Activated B cell treated with CpG ODN at 0.5 μM for 24 hours (primary cell): ENCODE data around the gene OAS2. TPM values are rescaled to one million over a fixed set of nuclear protein-coding genes. Genes with fewer than 3 reads are reported as not detected.

Source experiments
- ATAC-seq: fragments of 200-7000 bp; cut with Tn5 transposase; one replicate; pipeline ENCODE4 v1.10.0; 2021; ENCODE audit warnings: low read depth, mild to moderate bottlenecking, moderate library complexity
- CTCF ChIA-PET: fragments of 350-600 bp; sonication (Branson Sonifier 250); formaldehyde crosslinking; loops from one replicate; lab custom pipeline; 2021; ENCODE audit warnings: antibody characterized with exemption; lab: Charles Lee
- POLR2A ChIA-PET: fragments of 350-600 bp; sonication (Branson Sonifier 250); formaldehyde crosslinking; loops from one replicate; lab custom pipeline; 2021; ENCODE audit warnings: antibody characterized with exemption; lab: Charles Lee
- DNase-seq: peaks from one replicate; pipeline ENCODE4 v3.0.0; 2022
- H3K27ac Mint-ChIP-seq: one replicate; pipeline ENCODE4 v1.8.0; 2020; ENCODE audit warnings: mixed read lengths
- H3K27me3 Mint-ChIP-seq: one replicate; pipeline ENCODE4 v1.8.0; 2021; ENCODE audit warnings: mixed read lengths
- H3K36me3 Mint-ChIP-seq: one replicate; pipeline ENCODE4 v1.8.0; 2021; ENCODE audit warnings: low read depth, mixed read lengths
- H3K4me1 Mint-ChIP-seq: one replicate; pipeline ENCODE4 v1.8.0; 2021; ENCODE audit warnings: mixed read lengths
- H3K4me3 Mint-ChIP-seq: one replicate; pipeline ENCODE4 v1.8.0; 2020; ENCODE audit warnings: mild to moderate bottlenecking, mixed read lengths
- H3K9me3 Mint-ChIP-seq: one replicate; pipeline ENCODE4 v1.8.0; 2020; ENCODE audit warnings: mixed read lengths
- CTCF ChIP-seq: fragments of 200-600 bp; IDR thresholded peaks from one replicate; pipeline ENCODE4 v1.8.0; 2022; ENCODE audit warnings: antibody characterized with exemption, mild to moderate bottlenecking
- intact Hi-C: fragments of 100-400 bp; cut with micrococcal nuclease; formaldehyde crosslinking; loops from one replicate; pipeline ENCODE4 v1.15.1; 2024
- total RNA-seq: library from RNA; stranded (reverse); gene quantifications from 2 replicates; pipeline ENCODE4 v1.2.3, GENCODE V29; 2022

The OAS2 gene
- total RNA-seq = 46.0 and 51.9 TPM in 2 replicates

GRCh38 chr12:112978163-112979040 lies at the start of gene OAS2:
OAS2 (plus strand) TSS chr12:112978519; CDS start chr12:112978609, 90 bp downstream.
- peak; percentile 51 for DNase-seq
- ATAC-seq = peak; percentile 92
- peaks cover 23% of the 10 kb centered on the region for H3K36me3 Mint-ChIP-seq
- H3K9me3 Mint-ChIP-seq = peaks cover 7% of the 10 kb centered on the region
- no peak for TF ChIP-seq CTCF
- H3K4me3 Mint-ChIP-seq = peak within 1 kb of the TSS; percentile 96
- intact Hi-C loops = loop anchor here (1.0 kb wide), 5 partner anchors 10 to 380 kb away; partner anchors contain the start of gene PLBD2
- peaks cover 55% of the 10 kb centered on the region for H3K4me1 Mint-ChIP-seq
- CTCF ChIA-PET = interaction anchor here (0.9 to 4.2 kb wide), 8 partner anchors 10 to 196 kb away, joined by 3 to 31 read pairs (median 4); partner anchors contain the start of gene OAS1
- no peaks in the 10 kb centered on the region for H3K27me3 Mint-ChIP-seq
- H3K27ac Mint-ChIP-seq = peak within 1 kb of the TSS; percentile 98
- POLR2A ChIA-PET = interaction anchor here (0.6 to 3.5 kb wide), 25 partner anchors 10 to 1293 kb away, joined by 3 to 48 read pairs (median 4); partner anchors contain the start of genes ACAD10, BRAP, DDX54 and OAS1

GRCh38 chr12:112928978-112929377 lies 49.3 kb upstream of the OAS2 start:
- Mint-ChIP-seq H3K27ac (no peak overlapping the region), H3K36me3 (peaks cover 7% of the 10 kb centered on the region), H3K4me1 (peaks cover 38% of the 10 kb centered on the region), H3K27me3 (no peaks in the 10 kb centered on the region), H3K4me3 (no peak overlapping the region), H3K9me3 (no peaks in the 10 kb centered on the region)
- ATAC-seq = no peak
- ChIA-PET CTCF (interaction anchor here (1.1 kb wide), 1 partner anchor 64 kb away, joined by 4 read pairs; no protein-coding TSS in a partner anchor), POLR2A (no interaction called here)
- DNase-seq = no peak
- TF ChIP-seq CTCF = no peak
- intact Hi-C loops = no loop called here

- H3K4me3 Mint-ChIP-seq = no peak overlapping the region
- H3K27me3 Mint-ChIP-seq = no peaks in the 10 kb centered on the region
- H3K9me3 Mint-ChIP-seq = no peaks in the 10 kb centered on the region
- DNase-seq = no peak
- ChIA-PET POLR2A (no interaction called here), CTCF (interaction anchor here (1.1 kb wide), 1 partner anchor 63 kb away, joined by 4 read pairs; no protein-coding TSS in a partner anchor)
- ATAC-seq = no peak
- no peak for TF ChIP-seq CTCF
- H3K4me1 Mint-ChIP-seq = peaks cover 31% of the 10 kb centered on the region
- intact Hi-C loops = no loop called here
- peaks cover 6% of the 10 kb centered on the region for H3K36me3 Mint-ChIP-seq
- H3K27ac Mint-ChIP-seq = no peak overlapping the region
Observed at GRCh38 chr12:112929715-112930114, 48.6 kb upstream of the OAS2 start.

GRCh38 chr12:112930350-112930749 lies 48.0 kb upstream of the OAS2 start:
- POLR2A ChIA-PET = no interaction called here
- H3K4me1 Mint-ChIP-seq = peaks cover 24% of the 10 kb centered on the region
- peaks cover 6% of the 10 kb centered on the region for H3K36me3 Mint-ChIP-seq
- H3K27ac Mint-ChIP-seq = no peak overlapping the region
- no peak overlapping the region for H3K4me3 Mint-ChIP-seq
- H3K9me3 Mint-ChIP-seq = no peaks in the 10 kb centered on the region
- ATAC-seq = no peak
- DNase-seq = no peak
- intact Hi-C loops = no loop called here
- TF ChIP-seq CTCF = no peak
- no peaks in the 10 kb centered on the region for H3K27me3 Mint-ChIP-seq
- CTCF ChIA-PET = no interaction called here

- Mint-ChIP-seq H3K4me3 (no peak overlapping the region), H3K36me3 (peaks cover 4% of the 10 kb centered on the region), H3K27me3 (no peaks in the 10 kb centered on the region), H3K27ac (no peak overlapping the region), H3K9me3 (no peaks in the 10 kb centered on the region), H3K4me1 (peaks cover 7% of the 10 kb centered on the region)
- ATAC-seq (no peak), DNase-seq (no peak)
- no peak for TF ChIP-seq CTCF
- ChIA-PET CTCF (no interaction called here), POLR2A (no interaction called here)
- intact Hi-C loops = no loop called here
Observed at GRCh38 chr12:112932485-112933128, 45.7 kb upstream of the OAS2 start.
